Fibroblast of skin of right biceps (primary cell): ENCODE results near the gene TMBIM1.
A peak's percentile ranks its signal among the peaks of the same experiment; 100 is the strongest.

Experiments used
- DNase-seq: peaks from one replicate; pipeline ENCODE4 v3.0.0-alpha.2; 2013

The TMBIM1 gene

DNA sequence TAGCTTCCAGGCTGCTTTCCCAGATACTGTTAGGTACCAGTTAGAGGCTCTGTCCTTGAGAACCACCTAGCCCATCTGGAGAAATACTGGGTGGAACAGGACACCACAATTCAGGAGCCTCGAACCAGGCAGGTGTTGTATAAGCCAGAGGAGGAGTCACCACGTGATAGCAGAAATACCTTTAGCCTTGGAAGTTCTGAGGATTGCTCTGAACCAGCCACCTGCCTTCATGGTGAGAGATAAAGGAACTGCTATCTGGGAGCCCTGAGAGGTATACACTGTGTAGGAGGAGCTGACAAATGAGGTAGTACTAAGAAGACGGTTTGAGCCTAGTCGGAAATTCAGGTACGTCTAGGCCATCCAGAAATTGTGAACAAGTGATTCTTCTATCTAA is 39.1 kb downstream of the TMBIM1 start:
- DNase-seq: no peak

- no peak for DNase-seq
These were observed 39.6 kb downstream of the TMBIM1 start for GRCh38 chr2:218252509-218253231.

- no peak for DNase-seq
These were observed 42.6 kb downstream of the TMBIM1 start for GRCh38 chr2:218249691-218250090.

DNA sequence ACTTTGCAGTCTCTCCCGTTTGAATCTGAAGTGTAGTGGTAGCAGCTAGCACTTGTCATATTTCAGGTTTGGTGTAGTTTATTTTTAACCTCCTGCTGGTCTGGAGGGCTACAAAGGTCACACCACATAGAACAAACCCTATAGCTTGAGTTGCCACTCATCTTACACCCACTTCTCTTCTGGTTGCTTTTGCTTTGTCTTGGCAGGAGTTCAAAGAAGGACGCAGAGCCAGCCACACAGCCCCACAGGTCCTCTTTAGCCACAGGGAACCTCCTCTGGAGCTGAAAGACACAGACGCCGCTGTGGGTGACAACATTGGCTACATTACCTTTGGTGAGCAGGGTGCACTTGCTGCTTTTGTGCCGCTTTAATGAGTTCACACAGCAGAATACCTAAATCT is 47.1 kb downstream of the TMBIM1 start:
- no peak for DNase-seq

DNA sequence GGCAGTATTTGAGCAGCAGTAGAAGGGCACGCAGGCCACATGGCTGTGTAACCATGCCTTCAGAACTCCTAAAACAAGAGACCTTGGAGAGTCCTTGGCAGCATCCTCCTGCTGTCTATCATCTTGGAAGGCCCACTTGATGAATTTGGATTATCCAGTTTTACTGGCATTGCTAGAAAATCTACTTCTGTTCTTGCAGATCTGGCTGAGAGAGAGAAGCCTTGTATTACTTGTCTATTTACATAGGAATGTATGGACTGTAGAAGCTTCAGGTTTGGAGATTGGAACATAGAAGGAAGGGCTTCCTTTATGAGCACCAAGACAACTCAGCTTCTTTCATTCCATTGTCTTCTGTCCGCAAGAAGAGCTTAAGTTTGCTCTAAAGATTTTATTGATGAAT is 47.6 kb downstream of the TMBIM1 start:
- DNase-seq: no peak

DNA sequence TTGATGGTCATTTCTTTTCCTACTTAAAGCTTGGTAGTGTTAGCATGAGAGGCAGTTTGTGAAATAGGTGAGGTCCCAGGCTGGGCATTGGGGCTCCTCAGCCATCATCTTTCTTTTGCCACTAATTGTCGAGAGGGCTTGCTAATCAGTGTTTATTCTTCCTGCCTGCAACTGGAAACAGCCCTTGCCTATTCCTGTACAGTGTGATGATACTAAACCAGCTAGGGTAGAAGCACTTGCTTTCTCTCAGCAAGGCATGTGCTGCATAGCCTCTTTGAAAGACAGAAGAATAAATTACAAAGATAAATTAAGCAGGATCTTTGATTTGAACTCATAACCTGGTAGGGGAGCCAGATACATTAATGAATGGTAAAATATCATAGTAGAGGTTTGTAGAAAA is 48.1 kb downstream of the TMBIM1 start:
- DNase-seq: no peak

- no peak for DNase-seq
These were observed 53.4 kb downstream of the TMBIM1 start for GRCh38 chr2:218238887-218239286.

GRCh38 chr2:218236829-218237228 is 55.5 kb downstream of the TMBIM1 start:
- DNase-seq: no peak

GRCh38 chr2:218235017-218235416 is 57.3 kb downstream of the TMBIM1 start:
- DNase-seq: no peak

DNA sequence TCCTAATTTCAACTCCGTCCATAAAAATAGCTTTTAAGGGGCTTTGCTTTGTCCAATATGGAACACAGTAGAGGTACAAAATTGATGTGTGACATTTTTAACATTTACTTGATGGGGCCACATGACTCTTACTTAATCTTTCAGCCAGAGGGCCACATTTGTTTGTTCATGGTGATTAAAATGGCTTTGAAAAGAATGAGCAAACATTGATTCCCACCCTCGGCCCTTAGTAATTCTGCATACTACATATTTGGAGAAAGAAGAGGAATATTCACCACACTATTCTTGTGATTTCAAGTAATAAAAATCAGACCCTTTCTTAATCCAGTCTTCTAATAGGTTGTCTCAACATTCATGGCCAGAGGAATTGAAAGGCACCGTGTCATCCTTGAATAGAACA is 57.8 kb downstream of the TMBIM1 start:
- no peak for DNase-seq

- no peak for DNase-seq
These were observed 58.8 kb downstream of the TMBIM1 start for GRCh38 chr2:218233543-218233942.

DNA sequence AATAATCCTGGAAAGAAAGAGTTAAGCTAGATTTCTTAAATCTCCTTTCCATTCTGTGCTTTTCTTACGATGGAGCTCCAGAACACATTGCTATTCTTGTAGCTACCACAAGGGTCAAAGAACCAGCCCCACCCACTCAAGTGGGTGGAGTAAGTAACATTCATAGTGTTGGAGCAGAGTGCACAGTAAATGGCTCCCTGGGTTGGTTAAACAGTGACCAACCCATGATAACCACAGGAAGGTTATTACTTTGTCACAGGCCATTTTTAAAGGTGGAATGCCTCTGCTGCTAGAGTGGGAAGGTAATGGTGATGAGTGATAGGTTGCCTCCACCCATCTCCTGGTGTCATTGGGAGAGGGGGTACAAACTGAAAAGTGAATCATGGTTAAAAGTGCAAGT is 61.4 kb downstream of the TMBIM1 start:
- DNase-seq: peak; percentile 40

DNA sequence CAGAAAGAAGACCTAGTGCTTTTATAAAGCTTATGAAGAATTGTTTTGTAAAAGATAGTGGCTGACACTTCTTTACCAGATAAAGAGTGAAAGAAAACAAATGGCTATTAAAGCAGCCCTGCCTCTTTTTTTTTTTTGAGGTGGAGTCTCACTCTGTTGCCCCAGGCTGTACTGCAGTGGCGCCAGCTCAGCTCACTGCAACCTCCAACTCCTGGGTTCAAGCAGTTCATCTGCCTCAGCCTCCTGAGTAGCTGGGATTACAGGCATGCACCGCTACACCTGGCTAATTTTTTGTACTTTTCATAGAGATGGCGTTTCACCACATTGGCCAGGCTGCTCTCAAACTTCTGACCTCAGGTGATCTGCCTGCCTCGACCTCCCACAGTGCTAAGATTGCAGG is 62.5 kb downstream of the TMBIM1 start:
- peak; percentile 49 for DNase-seq

GRCh38 chr2:218229239-218229638 is 63.1 kb downstream of the TMBIM1 start:
- DNase-seq: peak; percentile 90

DNA sequence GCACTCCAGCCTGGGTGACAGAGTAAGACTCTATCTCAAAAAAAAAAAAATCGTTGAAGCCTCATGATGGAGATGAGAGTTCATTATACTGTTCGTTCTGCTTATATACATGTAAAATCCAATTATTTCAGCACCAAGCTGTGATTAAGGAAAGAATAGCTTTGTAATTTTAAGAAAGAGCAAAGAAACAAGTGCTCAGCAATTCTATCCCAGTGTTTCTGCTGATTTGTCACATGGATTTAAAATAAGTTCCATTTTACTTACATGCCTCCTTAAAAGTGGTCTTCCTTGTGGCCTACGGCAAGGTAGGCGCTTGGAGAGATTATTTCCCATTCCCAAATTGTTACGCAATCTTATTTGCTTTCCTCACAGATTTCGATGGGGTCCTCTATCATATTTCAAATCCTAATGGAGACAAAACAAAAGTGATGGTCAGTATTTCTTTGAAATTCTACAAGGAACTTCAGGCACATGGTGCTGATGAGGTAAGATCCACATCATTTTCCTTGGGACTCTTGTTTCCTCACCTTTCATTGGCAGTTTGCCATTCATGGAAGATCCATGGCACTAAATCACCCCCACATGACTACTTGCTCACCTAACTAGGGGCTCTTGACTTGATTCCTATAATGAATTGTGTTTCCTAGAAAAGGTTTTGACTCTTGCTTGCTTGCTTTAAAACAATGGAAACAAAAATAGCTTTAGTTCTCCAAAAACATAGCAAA is 63.8 kb downstream of the TMBIM1 start:
- peak; percentile 20 for DNase-seq

- no peak for DNase-seq
These were observed 65.4 kb downstream of the TMBIM1 start for GRCh38 chr2:218226903-218227302.
